GM21360 (cell line): ENCODE measurements around the gene TMEM121B.

Source experiments
- ATAC-seq: cut with Tn5 transposase; IDR thresholded peaks from one replicate; pipeline ENCODE4 v1.9.1; 2021; ENCODE audit warnings: mild to moderate bottlenecking, moderate library complexity; ENCODE audit not compliant: unreplicated experiment

TMEM121B gene

GRCh38 chr22:17140022-17140421 is 18.9 kb upstream of the TMEM121B start:
- ATAC-seq, result no peak

- no peak for ATAC-seq
These were observed 17.4 kb upstream of the TMEM121B start for GRCh38 chr22:17138513-17138912.

GRCh38 chr22:17137861-17138425 is 16.8 kb upstream of the TMEM121B start:
- no peak for ATAC-seq

GRCh38 chr22:17137170-17137569 is 16.0 kb upstream of the TMEM121B start:
- no peak for ATAC-seq

- ATAC-seq, result no peak
These were observed 14.1 kb upstream of the TMEM121B start for GRCh38 chr22:17135153-17135760.

GRCh38 chr22:17133137-17133536 is 12.0 kb upstream of the TMEM121B start:
- no peak for ATAC-seq

- no peak for ATAC-seq
These were observed 11.0 kb upstream of the TMEM121B start for GRCh38 chr22:17132112-17132511.

GRCh38 chr22:17131686-17132085 is 10.5 kb upstream of the TMEM121B start:
- ATAC-seq, result no peak

GRCh38 chr22:17130199-17130598 is 9.0 kb upstream of the TMEM121B start:
- no peak for ATAC-seq

GRCh38 chr22:17120711-17121232 is 388 bp downstream of the TMEM121B start:
- no peak for ATAC-seq

- ATAC-seq, result no peak
These were observed 879 bp downstream of the TMEM121B start for GRCh38 chr22:17120281-17120680.

- ATAC-seq, result no peak
These were observed 1.5 kb downstream of the TMEM121B start for GRCh38 chr22:17119481-17120202.

- ATAC-seq, result no peak
These were observed 2.8 kb downstream of the TMEM121B start for GRCh38 chr22:17118342-17118741.

GRCh38 chr22:17117890-17118289 is 3.3 kb downstream of the TMEM121B start:
- no peak for ATAC-seq

GRCh38 chr22:17117400-17117799 is 3.8 kb downstream of the TMEM121B start:
- ATAC-seq, result no peak

- ATAC-seq, result no peak
These were observed 4.4 kb downstream of the TMEM121B start for GRCh38 chr22:17116572-17117330.

GRCh38 chr22:17115945-17116565 is 5.1 kb downstream of the TMEM121B start:
- no peak for ATAC-seq

GRCh38 chr22:17115236-17115635 is 5.9 kb downstream of the TMEM121B start:
- no peak for ATAC-seq

- ATAC-seq, result no peak
These were observed 6.3 kb downstream of the TMEM121B start for GRCh38 chr22:17114898-17115235.

GRCh38 chr22:17114173-17114897 is 6.8 kb downstream of the TMEM121B start:
- ATAC-seq, result no peak
